Nephron (organoid): ENCODE measurements around the gene SEMA5A.

Source experiments
- H3K27ac Mint-ChIP-seq, 3 experiments: 2 replicates each; pipeline ENCODE4 v1.8.0; 2020; ENCODE audit warnings: mixed read lengths in 3 of 3, mild to moderate bottlenecking in 2 of 3, moderate library complexity in 1 of 3
- H3K27me3 Mint-ChIP-seq: 2 replicates; pipeline ENCODE4 v1.8.0; 2021; ENCODE audit warnings: low read depth, mild to moderate bottlenecking, moderate library complexity, mixed read lengths
- H3K36me3 Mint-ChIP-seq: 2 replicates; pipeline ENCODE4 v1.8.0; 2020; ENCODE audit warnings: low read depth, mixed read lengths
- H3K4me1 Mint-ChIP-seq: 2 replicates; pipeline ENCODE4 v1.8.0; 2020; ENCODE audit warnings: mixed read lengths
- H3K4me3 Mint-ChIP-seq, 3 experiments: 2 replicates each; pipeline ENCODE4 v1.8.0; 2020; ENCODE audit warnings: mild to moderate bottlenecking in 3 of 3, mixed read lengths in 3 of 3, moderate library complexity in 2 of 3
- H3K9me3 Mint-ChIP-seq: 2 replicates; pipeline ENCODE4 v1.8.0; 2020; ENCODE audit warnings: mixed read lengths
- TF ChIP-seq, protein P1 (sequence below), 3 experiments: fragments of 200-600 bp; sonication (generic); IDR thresholded peaks; one replicate each; pipeline ENCODE4 v1.5.0; 2021; ENCODE audit warnings: antibody characterized with exemption in 3 of 3; ENCODE audit not compliant: unreplicated experiment in 3 of 3

Gene SEMA5A

DNA sequence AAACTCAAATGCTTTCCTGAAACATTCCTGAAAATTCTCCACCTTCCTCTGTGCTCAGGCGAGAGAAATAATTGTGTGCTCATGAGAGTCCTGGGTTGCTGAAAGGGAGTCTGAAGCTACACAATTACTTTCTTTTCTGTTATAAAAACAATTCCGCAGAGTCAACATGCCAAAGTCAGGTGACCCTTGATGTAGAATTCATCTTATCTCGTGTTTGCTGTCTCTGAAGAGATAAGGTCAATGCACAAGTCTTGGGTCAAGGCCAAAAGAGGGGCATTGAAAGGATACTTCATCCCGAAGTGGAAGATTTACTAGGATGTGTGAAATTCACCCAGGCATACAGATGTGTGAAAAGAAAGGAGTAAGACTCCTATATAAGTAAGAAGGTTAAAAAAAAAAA, 493.5 kb downstream of the SEMA5A start:
- TF ChIP-seq, protein P1, sequence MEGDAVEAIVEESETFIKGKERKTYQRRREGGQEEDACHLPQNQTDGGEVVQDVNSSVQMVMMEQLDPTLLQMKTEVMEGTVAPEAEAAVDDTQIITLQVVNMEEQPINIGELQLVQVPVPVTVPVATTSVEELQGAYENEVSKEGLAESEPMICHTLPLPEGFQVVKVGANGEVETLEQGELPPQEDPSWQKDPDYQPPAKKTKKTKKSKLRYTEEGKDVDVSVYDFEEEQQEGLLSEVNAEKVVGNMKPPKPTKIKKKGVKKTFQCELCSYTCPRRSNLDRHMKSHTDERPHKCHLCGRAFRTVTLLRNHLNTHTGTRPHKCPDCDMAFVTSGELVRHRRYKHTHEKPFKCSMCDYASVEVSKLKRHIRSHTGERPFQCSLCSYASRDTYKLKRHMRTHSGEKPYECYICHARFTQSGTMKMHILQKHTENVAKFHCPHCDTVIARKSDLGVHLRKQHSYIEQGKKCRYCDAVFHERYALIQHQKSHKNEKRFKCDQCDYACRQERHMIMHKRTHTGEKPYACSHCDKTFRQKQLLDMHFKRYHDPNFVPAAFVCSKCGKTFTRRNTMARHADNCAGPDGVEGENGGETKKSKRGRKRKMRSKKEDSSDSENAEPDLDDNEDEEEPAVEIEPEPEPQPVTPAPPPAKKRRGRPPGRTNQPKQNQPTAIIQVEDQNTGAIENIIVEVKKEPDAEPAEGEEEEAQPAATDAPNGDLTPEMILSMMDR (IDR thresholded peaks at IDR 0.05; ENCODE audit: unreplicated experiment in 3 of 3) = no peak
- H3K4me3 Mint-ChIP-seq = no peak overlapping the region
- no peaks in the 10 kb centered on the region for H3K9me3 Mint-ChIP-seq
- no peaks in the 10 kb centered on the region for H3K4me1 Mint-ChIP-seq
- H3K27ac Mint-ChIP-seq = no peak overlapping the region
- H3K27me3 Mint-ChIP-seq = peaks cover 3% of the 10 kb centered on the region
- H3K36me3 Mint-ChIP-seq = peaks cover 24% of the 10 kb centered on the region

GRCh38 chr5:9051779-9052178, 494.1 kb downstream of the SEMA5A start:
- Mint-ChIP-seq H3K4me3 (no peak overlapping the region), H3K4me1 (peaks cover 6% of the 10 kb centered on the region), H3K27me3 (peaks cover 3% of the 10 kb centered on the region), H3K27ac (no peak overlapping the region), H3K36me3 (peaks cover 22% of the 10 kb centered on the region), H3K9me3 (no peaks in the 10 kb centered on the region)
- TF ChIP-seq, protein P1 (IDR thresholded peaks at IDR 0.05; ENCODE audit: unreplicated experiment in 3 of 3) = no peak

DNA sequence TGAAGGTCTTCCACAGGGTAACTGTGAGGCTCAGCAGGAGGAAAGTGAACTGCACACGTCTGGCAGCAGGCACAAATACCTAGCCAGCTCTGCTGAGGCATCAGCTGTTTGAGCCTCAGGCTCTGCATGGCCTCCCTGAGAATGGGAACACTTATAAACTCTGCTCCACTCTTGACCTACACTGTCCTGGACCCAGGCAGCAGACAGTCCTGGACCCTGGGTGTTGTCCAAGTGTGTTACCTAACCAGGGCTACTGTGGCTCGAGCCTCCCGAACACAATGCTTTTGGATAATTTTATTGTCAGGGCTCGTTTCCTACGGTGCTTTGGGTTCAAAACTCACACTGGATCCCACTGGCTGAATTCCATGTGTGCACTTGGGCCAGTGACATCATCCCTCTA, 497.9 kb downstream of the SEMA5A start:
- Mint-ChIP-seq H3K4me1 (peaks cover 6% of the 10 kb centered on the region), H3K4me3 (no peak overlapping the region), H3K36me3 (peaks cover 31% of the 10 kb centered on the region), H3K27me3 (peaks cover 3% of the 10 kb centered on the region), H3K27ac (no peak overlapping the region), H3K9me3 (no peaks in the 10 kb centered on the region)
- TF ChIP-seq, protein P1 (IDR thresholded peaks at IDR 0.05; ENCODE audit: unreplicated experiment in 3 of 3) = no peak

GRCh38 chr5:9046756-9047481, 499.0 kb downstream of the SEMA5A start:
- TF ChIP-seq, protein P1 (IDR thresholded peaks at IDR 0.05; ENCODE audit: unreplicated experiment in 3 of 3) = no peak
- Mint-ChIP-seq H3K4me3 (no peak overlapping the region), H3K27me3 (peaks cover 3% of the 10 kb centered on the region), H3K9me3 (no peaks in the 10 kb centered on the region), H3K36me3 (peaks cover 29% of the 10 kb centered on the region), H3K27ac (no peak overlapping the region), H3K4me1 (peaks cover 6% of the 10 kb centered on the region)

GRCh38 chr5:9045946-9046345, 499.9 kb downstream of the SEMA5A start:
- Mint-ChIP-seq H3K27ac (no peak overlapping the region), H3K36me3 (peaks cover 36% of the 10 kb centered on the region), H3K27me3 (peaks cover 3% of the 10 kb centered on the region), H3K9me3 (no peaks in the 10 kb centered on the region), H3K4me1 (peaks cover 6% of the 10 kb centered on the region), H3K4me3 (no peak overlapping the region)
- TF ChIP-seq, protein P1 (IDR thresholded peaks at IDR 0.05; ENCODE audit: unreplicated experiment in 3 of 3) = no peak

DNA sequence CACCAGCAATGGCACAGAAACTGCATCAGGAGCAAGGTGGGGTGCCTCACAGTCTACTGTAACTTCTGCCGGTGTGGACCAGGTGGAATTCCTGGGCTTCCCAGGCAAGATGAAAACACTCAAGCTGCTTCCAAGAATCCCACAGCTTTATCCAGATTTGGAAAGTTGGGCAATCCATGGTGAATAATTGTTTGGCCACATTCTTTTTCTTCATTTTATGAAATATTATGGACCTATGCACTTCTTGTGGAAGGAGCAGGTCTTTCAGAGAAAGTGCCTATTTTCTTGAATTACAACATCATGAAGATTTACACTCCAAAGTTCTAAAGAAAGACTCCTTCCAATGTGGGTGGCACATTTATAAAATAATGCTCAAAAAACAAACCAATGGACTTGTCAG, 503.6 kb downstream of the SEMA5A start:
- Mint-ChIP-seq H3K27me3 (no peaks in the 10 kb centered on the region), H3K4me1 (peaks cover 8% of the 10 kb centered on the region), H3K27ac (no peak overlapping the region), H3K36me3 (peaks cover 39% of the 10 kb centered on the region), H3K4me3 (no peak overlapping the region), H3K9me3 (no peaks in the 10 kb centered on the region)
- TF ChIP-seq, protein P1 (IDR thresholded peaks at IDR 0.05; ENCODE audit: unreplicated experiment in 3 of 3) = no peak
